Nephron progenitor cell (in vitro differentiated cells): ENCODE results near the gene MTHFD1L.

Experiments
- DNase-seq: peaks from one replicate; pipeline ENCODE4 v3.0.0; 2021
- H3K27ac Mint-ChIP-seq: 2 replicates; pipeline ENCODE4 v1.8.0; 2021; ENCODE audit warnings: mild to moderate bottlenecking, moderate library complexity, mixed read lengths
- H3K27me3 Mint-ChIP-seq: 2 replicates; pipeline ENCODE4 v1.8.0; 2021; ENCODE audit warnings: mild to moderate bottlenecking, low read depth, mixed read lengths; ENCODE audit not compliant: poor library complexity
- H3K36me3 Mint-ChIP-seq: 2 replicates; pipeline ENCODE4 v1.8.0; 2021; ENCODE audit warnings: low read depth, mixed read lengths
- H3K4me1 Mint-ChIP-seq: 2 replicates; pipeline ENCODE4 v1.8.0; 2021; ENCODE audit warnings: mixed read lengths
- H3K4me3 Mint-ChIP-seq: 2 replicates; pipeline ENCODE4 v1.8.0; 2021; ENCODE audit warnings: mild to moderate bottlenecking, moderate library complexity, mixed read lengths
- H3K9me3 Mint-ChIP-seq: 2 replicates; pipeline ENCODE4 v1.8.0; 2021; ENCODE audit warnings: mild to moderate bottlenecking, moderate library complexity, mixed read lengths
- CTCF ChIP-seq: fragments of 200-600 bp; sonication (generic); IDR thresholded peaks from 2 replicates; pipeline ENCODE4 v1.5.0; 2021; ENCODE audit warnings: antibody characterized with exemption

Gene MTHFD1L

GRCh38 chr6:150919938-150920337 is 54.4 kb downstream of the MTHFD1L start:
- no peak for DNase-seq
- peaks cover 52% of the 10 kb centered on the region for H3K36me3 Mint-ChIP-seq
- H3K27me3 Mint-ChIP-seq = no peaks in the 10 kb centered on the region
- peaks cover under 1% of the 10 kb centered on the region for H3K4me1 Mint-ChIP-seq
- H3K27ac Mint-ChIP-seq = peak overlapping the region; percentile 53
- no peak overlapping the region for H3K4me3 Mint-ChIP-seq
- H3K9me3 Mint-ChIP-seq = peaks cover 3% of the 10 kb centered on the region
- no peak for TF ChIP-seq CTCF

GRCh38 chr6:150922137-150922536 is 56.6 kb downstream of the MTHFD1L start:
- Mint-ChIP-seq H3K27ac (no peak overlapping the region), H3K4me3 (no peak overlapping the region), H3K27me3 (no peaks in the 10 kb centered on the region), H3K4me1 (peaks cover 5% of the 10 kb centered on the region), H3K36me3 (peaks cover 52% of the 10 kb centered on the region), H3K9me3 (no peaks in the 10 kb centered on the region)
- no peak for TF ChIP-seq CTCF
- no peak for DNase-seq

GRCh38 chr6:150924808-150925589 is 59.5 kb downstream of the MTHFD1L start:
- no peak for DNase-seq
- Mint-ChIP-seq H3K27ac (peak overlapping the region; percentile 95), H3K9me3 (no peaks in the 10 kb centered on the region), H3K4me1 (peaks cover 10% of the 10 kb centered on the region), H3K36me3 (peaks cover 56% of the 10 kb centered on the region), H3K4me3 (no peak overlapping the region), H3K27me3 (no peaks in the 10 kb centered on the region)
- no peak for TF ChIP-seq CTCF

GRCh38 chr6:150925590-150925928 is 60.1 kb downstream of the MTHFD1L start:
- H3K9me3 Mint-ChIP-seq = no peaks in the 10 kb centered on the region
- H3K36me3 Mint-ChIP-seq = peaks cover 51% of the 10 kb centered on the region
- no peaks in the 10 kb centered on the region for H3K27me3 Mint-ChIP-seq
- TF ChIP-seq CTCF = no peak
- peaks cover 10% of the 10 kb centered on the region for H3K4me1 Mint-ChIP-seq
- DNase-seq = no peak
- H3K4me3 Mint-ChIP-seq = no peak overlapping the region
- H3K27ac Mint-ChIP-seq = no peak overlapping the region

GRCh38 chr6:150925976-150926375 is 60.5 kb downstream of the MTHFD1L start:
- Mint-ChIP-seq H3K27ac (no peak overlapping the region), H3K4me3 (no peak overlapping the region), H3K4me1 (peaks cover 10% of the 10 kb centered on the region), H3K9me3 (no peaks in the 10 kb centered on the region), H3K36me3 (peaks cover 51% of the 10 kb centered on the region), H3K27me3 (no peaks in the 10 kb centered on the region)
- TF ChIP-seq CTCF = no peak
- no peak for DNase-seq

GRCh38 chr6:150928882-150929281 is 63.4 kb downstream of the MTHFD1L start:
- Mint-ChIP-seq H3K4me1 (peaks cover 10% of the 10 kb centered on the region), H3K27me3 (no peaks in the 10 kb centered on the region), H3K27ac (peak overlapping the region; percentile 32), H3K36me3 (peaks cover 48% of the 10 kb centered on the region), H3K4me3 (no peak overlapping the region), H3K9me3 (no peaks in the 10 kb centered on the region)
- DNase-seq = peak; percentile 13
- peak; percentile 27 for TF ChIP-seq CTCF
